Upper lobe of left lung (tissue), 4 donors: Measurements from ENCODE around the gene CLDN5.

Source experiments
- CTCF ChIP-seq, 6 experiments: fragments of 450-650 bp in 4 of 6; fragments of 200-600 bp in 2 of 6; sonication (generic) in 2 of 6; IDR thresholded peaks; one replicate each; pipeline ENCODE4 v1.5.1; 2016 to 2019; ENCODE audit warnings: antibody characterized with exemption in 6 of 6
- EP300 ChIP-seq, 4 donors: sonication (generic); formaldehyde crosslinking; IDR thresholded peaks; one replicate each; pipeline ENCODE4 v1.5.1; 2017; ENCODE audit warnings: antibody characterized with exemption in 4 of 4, control low read depth in 2 of 4
- POLR2A ChIP-seq, 4 donors: fragments of 450-650 bp; IDR thresholded peaks; one replicate each; pipeline ENCODE4 v1.5.1; 2016 to 2017; ENCODE audit warnings: antibody characterized with exemption in 4 of 4, mild to moderate bottlenecking in 2 of 4
- POLR2AphosphoS5 ChIP-seq, 2 donors: sonication (generic); formaldehyde crosslinking; IDR thresholded peaks; one replicate each; pipeline ENCODE4 v1.5.1; 2017; ENCODE audit warnings: antibody characterized with exemption in 2 of 2

GRCh38 chr22:19520566-19521305 is 3.5 kb downstream of the CLDN5 start:
- TF ChIP-seq CTCF (IDR thresholded peaks at IDR 0.05) = no peak
- TF ChIP-seq POLR2A (IDR thresholded peaks at IDR 0.05) = no peak
- TF ChIP-seq POLR2AphosphoS5 (IDR thresholded peaks at IDR 0.05) = peak in 1 of 2 donors; percentile 12
- no peak for TF ChIP-seq EP300 (IDR thresholded peaks at IDR 0.05)
